NOMO-1 (cell line): ENCODE results near the gene OR6Q1.
"Not testable (repeated sequence)": the region's sequence is repeated elsewhere in the genome, so short reads cannot be mapped to it uniquely, and the experiment has no call there.

ENCODE experiments used
- DNase-seq, 2 experiments: peaks; one replicate each; lab custom pipeline; 2025; ENCODE audit not compliant: unreplicated experiment in 2 of 2; lab: John Stamatoyannopoulos, UW

Gene OR6Q1

GRCh38 chr11:58030653-58031052 is at the start of gene OR6Q1:
OR6Q1 (plus strand) TSS chr11:58030953; CDS start chr11:58030953, 0 bp downstream.
- DNase-seq, result no peak

GRCh38 chr11:57981536-57981935 is 49.2 kb upstream of the OR6Q1 start:
- no peak for DNase-seq

- no peak for DNase-seq
Measured at GRCh38 chr11:57982776-57983175, 48.0 kb upstream of the OR6Q1 start.

- DNase-seq, result no peak
Measured at GRCh38 chr11:57983191-57983590, 47.6 kb upstream of the OR6Q1 start.

- DNase-seq, result not testable (repeated sequence)
Measured at GRCh38 chr11:57999523-57999922, 31.2 kb upstream of the OR6Q1 start.

GRCh38 chr11:58000021-58000420 is 30.7 kb upstream of the OR6Q1 start:
- not testable (repeated sequence) for DNase-seq

GRCh38 chr11:58000699-58001098 is 30.1 kb upstream of the OR6Q1 start:
- DNase-seq, result no peak

GRCh38 chr11:58003036-58003435 is 27.7 kb upstream of the OR6Q1 start:
- no peak for DNase-seq

GRCh38 chr11:58003591-58003990 is 27.2 kb upstream of the OR6Q1 start:
- DNase-seq, result no peak

GRCh38 chr11:58004664-58005063 is 26.1 kb upstream of the OR6Q1 start:
- DNase-seq, result no peak

- no peak for DNase-seq
Measured at GRCh38 chr11:58006940-58007339, 23.8 kb upstream of the OR6Q1 start.

GRCh38 chr11:58011771-58012170 is 19.0 kb upstream of the OR6Q1 start:
- DNase-seq, result no peak

GRCh38 chr11:58023435-58023931 is 7.3 kb upstream of the OR6Q1 start, which contains the start of gene OR9Q1:
OR9Q1 (plus strand) TSS chr11:58023881; CDS start chr11:58179445, 155,564 bp downstream.
- DNase-seq, result no peak

- no peak for DNase-seq
Measured at GRCh38 chr11:58024601-58025091, 6.1 kb upstream of the OR6Q1 start.

- DNase-seq, result no peak
Measured at GRCh38 chr11:58027341-58027740, 3.4 kb upstream of the OR6Q1 start.

GRCh38 chr11:58028687-58029411 is 1.9 kb upstream of the OR6Q1 start:
- DNase-seq, result no peak

- no peak for DNase-seq
Measured at GRCh38 chr11:58034471-58034870, 3.7 kb downstream of the OR6Q1 start.

GRCh38 chr11:58039589-58039988 is 8.8 kb downstream of the OR6Q1 start:
- DNase-seq, result no peak

GRCh38 chr11:58043379-58043778 is 12.6 kb downstream of the OR6Q1 start:
- DNase-seq, result no peak

- DNase-seq, result no peak
Measured at GRCh38 chr11:58046231-58046630, 15.5 kb downstream of the OR6Q1 start.

GRCh38 chr11:58047818-58048217 is 17.1 kb downstream of the OR6Q1 start:
- DNase-seq, result no peak

GRCh38 chr11:58055806-58056401 is 25.2 kb downstream of the OR6Q1 start:
- no peak for DNase-seq
